BLaER1 treated with 17β-estradiol and CSF1 and Interleukin-3, amounts not matched to agents 10 nM and 100 nM (cell line): ENCODE measurements around the gene DOK6.
"Not testable (repeated sequence)": the region's sequence is repeated elsewhere in the genome, so short reads cannot be mapped to it uniquely, and the experiment has no call there.

ENCODE experiments used
- H3K27ac ChIP-seq, 11 experiments: shearing (Covaris generic); formaldehyde crosslinking; 2 replicates each; pipeline ENCODE4 v1.8.1; 2022
- H3K27me3 ChIP-seq, 11 experiments: shearing (Covaris generic); formaldehyde crosslinking; 2 replicates each; pipeline ENCODE4 v1.8.1; 2022
- H3K36me3 ChIP-seq, 11 experiments: shearing (Covaris generic); formaldehyde crosslinking; 2 replicates each; pipeline ENCODE4 v1.8.1; 2022
- H3K4me1 ChIP-seq, 10 experiments: shearing (Covaris generic); formaldehyde crosslinking; 2 replicates each; pipeline ENCODE4 v1.8.1; 2022
- H3K4me2 ChIP-seq, 11 experiments: shearing (Covaris generic); formaldehyde crosslinking; 2 replicates each; pipeline ENCODE4 v1.8.1; 2022
- H3K4me3 ChIP-seq, 10 experiments: shearing (Covaris generic); formaldehyde crosslinking; 2 replicates each; pipeline ENCODE4 v1.8.1; 2022
- H3K9ac ChIP-seq, 11 experiments: shearing (Covaris generic); formaldehyde crosslinking; 2 replicates each; pipeline ENCODE4 v1.8.1; 2022
- H3K9me3 ChIP-seq, 11 experiments: shearing (Covaris generic); formaldehyde crosslinking; replicated peaks in 1 of 11; 2 replicates each; pipeline ENCODE4 v1.8.1; 2022
- H4K20me1 ChIP-seq, 11 experiments: shearing (Covaris generic); formaldehyde crosslinking; 2 replicates each; pipeline ENCODE4 v1.8.1; 2022
- Cebpa-rat ChIP-seq, 11 experiments: shearing (Covaris generic); IDR thresholded peaks; 2 replicates each; pipeline ENCODE4 v1.8.1; 2022

Gene DOK6

DNA sequence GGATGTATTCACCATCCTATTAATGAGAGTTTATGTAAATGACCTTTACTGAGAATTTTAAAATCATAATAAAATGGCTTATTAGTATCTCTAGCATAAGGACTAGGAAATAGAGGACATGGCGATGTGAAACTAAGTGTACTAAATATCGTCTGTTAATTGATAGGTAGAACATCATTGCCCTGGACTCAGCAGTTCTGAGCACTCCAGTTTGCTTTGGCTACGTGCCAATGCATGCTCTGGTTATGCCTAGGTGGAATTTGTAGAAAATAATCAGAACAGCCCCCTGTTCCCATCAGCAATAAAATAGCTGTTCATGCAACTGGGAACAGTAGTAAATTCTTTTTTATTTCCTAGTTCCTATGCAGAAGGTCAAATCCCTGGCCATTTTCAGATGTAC is 247.8 kb downstream of the DOK6 start:
- Histone ChIP-seq H4K20me1 (no peaks in the 10 kb centered on the region), H3K4me3 (no peak overlapping the region), H3K27me3 (no peaks in the 10 kb centered on the region), H3K4me2 (no peak overlapping the region), H3K4me1 (no peaks in the 10 kb centered on the region), H3K36me3 (no peaks in the 10 kb centered on the region), H3K9me3 (no peaks in the 10 kb centered on the region), H3K9ac (no peak overlapping the region), H3K27ac (no peak overlapping the region)
- TF ChIP-seq Cebpa-rat (IDR thresholded peaks at IDR 0.05): no peak

DNA sequence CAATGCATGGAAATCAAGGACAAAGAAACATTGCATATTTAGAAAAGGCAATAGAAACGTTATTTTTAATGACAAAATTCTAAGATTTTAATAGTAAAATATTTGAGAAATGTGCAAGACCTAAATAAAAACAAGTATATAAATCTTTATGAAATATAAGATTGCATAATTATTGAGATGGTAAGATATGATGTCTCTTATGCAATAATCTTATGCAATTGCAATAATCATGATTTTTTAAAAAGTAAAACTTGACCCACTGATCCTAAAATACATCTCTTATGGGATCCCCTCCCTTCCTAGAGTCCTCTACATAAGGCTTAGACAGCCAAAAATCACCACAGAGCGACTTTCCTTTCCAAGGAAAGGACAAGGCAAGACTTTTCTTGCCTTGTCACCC is 249.0 kb downstream of the DOK6 start:
- no peaks in the 10 kb centered on the region for H3K27me3 ChIP-seq
- TF ChIP-seq Cebpa-rat (IDR thresholded peaks at IDR 0.05): no peak
- no peak overlapping the region for H3K27ac ChIP-seq
- no peaks in the 10 kb centered on the region for H3K9me3 ChIP-seq
- no peak overlapping the region for H3K4me3 ChIP-seq
- no peaks in the 10 kb centered on the region for H3K36me3 ChIP-seq
- H3K4me2 ChIP-seq: no peak overlapping the region
- H3K4me1 ChIP-seq: no peaks in the 10 kb centered on the region
- no peak overlapping the region for H3K9ac ChIP-seq
- no peaks in the 10 kb centered on the region for H4K20me1 ChIP-seq

DNA sequence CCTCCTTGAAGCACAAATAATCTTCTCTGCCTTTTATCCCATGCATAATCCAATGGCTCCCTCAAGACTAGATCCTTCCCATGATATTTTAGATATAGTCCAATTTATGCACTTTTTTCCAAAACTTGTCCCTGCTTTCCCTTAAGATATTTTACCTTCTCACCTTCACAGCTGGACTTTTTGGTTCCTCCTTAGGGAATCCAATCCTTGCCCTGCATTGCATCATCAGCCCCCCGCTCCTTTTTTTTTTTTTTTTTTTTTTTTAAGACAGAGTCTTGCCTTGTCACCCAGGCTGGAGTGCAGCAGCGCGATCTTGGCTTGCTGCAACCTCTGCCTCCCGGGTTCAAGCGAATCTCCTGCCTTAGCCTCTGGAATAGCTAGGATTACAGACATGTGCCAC is 250.6 kb downstream of the DOK6 start:
- Histone ChIP-seq H3K4me3 (no peak overlapping the region), H3K27ac (no peak overlapping the region), H3K4me1 (no peaks in the 10 kb centered on the region), H4K20me1 (no peaks in the 10 kb centered on the region), H3K9ac (no peak overlapping the region), H3K4me2 (no peak overlapping the region), H3K27me3 (no peaks in the 10 kb centered on the region), H3K36me3 (no peaks in the 10 kb centered on the region), H3K9me3 (no peaks in the 10 kb centered on the region)
- TF ChIP-seq Cebpa-rat (IDR thresholded peaks at IDR 0.05): no peak

DNA sequence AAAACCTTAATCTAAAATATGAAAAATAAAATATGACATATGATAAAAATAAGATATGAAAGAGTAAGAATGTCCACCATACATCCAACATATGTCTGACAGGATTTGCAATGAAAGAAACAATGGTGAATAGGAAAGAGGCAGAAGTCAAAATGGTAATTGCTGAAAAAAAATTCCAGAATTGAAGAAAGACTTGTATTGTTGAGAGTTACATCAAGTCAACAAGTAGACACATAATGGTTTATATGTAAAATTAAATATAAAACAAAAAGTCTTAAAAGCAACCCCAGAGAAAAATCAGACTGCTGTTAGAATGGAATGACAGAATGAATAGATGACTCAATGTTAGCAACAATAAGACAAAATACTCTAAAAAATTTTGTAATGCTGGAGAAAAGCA is 255.1 kb downstream of the DOK6 start:
- H3K27ac ChIP-seq: no peak overlapping the region
- no peaks in the 10 kb centered on the region for H3K36me3 ChIP-seq
- TF ChIP-seq Cebpa-rat (IDR thresholded peaks at IDR 0.05): no peak
- H3K4me1 ChIP-seq: no peaks in the 10 kb centered on the region
- H3K9ac ChIP-seq: no peak overlapping the region
- H3K4me2 ChIP-seq: no peak overlapping the region
- no peaks in the 10 kb centered on the region for H4K20me1 ChIP-seq
- no peaks in the 10 kb centered on the region for H3K27me3 ChIP-seq
- H3K4me3 ChIP-seq: no peak overlapping the region
- no peaks in the 10 kb centered on the region for H3K9me3 ChIP-seq

DNA sequence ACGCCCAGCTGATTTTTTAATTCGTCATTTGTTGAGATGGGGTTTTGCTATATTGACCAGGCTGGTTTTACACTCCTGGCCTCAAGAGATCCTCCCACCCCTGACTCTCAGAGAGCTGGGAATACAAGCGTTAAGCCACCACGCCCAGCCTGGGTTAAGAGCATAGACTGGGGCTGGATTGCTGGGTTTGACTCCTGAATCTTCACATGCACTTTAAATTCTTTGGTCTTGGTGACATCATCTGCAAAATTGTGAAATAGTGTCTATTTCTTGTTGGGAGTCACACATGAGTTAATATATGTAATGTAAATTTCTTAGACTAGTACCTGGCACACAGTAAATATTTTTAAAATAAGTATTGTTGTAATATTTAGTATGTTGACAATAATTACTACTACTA is 257.4 kb downstream of the DOK6 start:
- H3K9ac ChIP-seq: no peak overlapping the region
- H3K4me2 ChIP-seq: no peak overlapping the region
- no peak overlapping the region for H3K4me3 ChIP-seq
- H3K36me3 ChIP-seq: no peaks in the 10 kb centered on the region
- no peak for TF ChIP-seq Cebpa-rat (IDR thresholded peaks at IDR 0.05)
- no peaks in the 10 kb centered on the region for H3K27me3 ChIP-seq
- no peaks in the 10 kb centered on the region for H4K20me1 ChIP-seq
- no peaks in the 10 kb centered on the region for H3K9me3 ChIP-seq
- H3K27ac ChIP-seq: no peak overlapping the region
- no peaks in the 10 kb centered on the region for H3K4me1 ChIP-seq

DNA sequence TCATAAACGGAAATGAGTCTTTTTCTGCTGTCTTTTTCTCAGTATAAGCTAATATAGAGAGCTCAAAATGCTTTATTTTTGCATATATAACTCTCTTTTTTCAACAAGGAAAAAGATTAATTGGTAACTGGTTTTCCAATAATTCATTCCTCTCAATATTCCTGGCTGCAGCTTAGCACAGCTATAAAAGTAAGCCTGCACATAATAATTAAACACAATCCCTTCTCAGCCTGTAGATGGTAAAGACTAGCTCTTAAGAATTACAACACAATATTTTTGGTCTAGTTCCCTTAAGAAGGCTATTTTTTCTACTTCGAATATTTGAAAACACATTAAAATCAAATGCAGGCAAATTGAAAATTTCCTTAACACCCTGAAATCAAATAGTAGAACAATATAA is 258.0 kb downstream of the DOK6 start:
- H3K36me3 ChIP-seq: no peaks in the 10 kb centered on the region
- no peak overlapping the region for H3K4me2 ChIP-seq
- H3K4me3 ChIP-seq: no peak overlapping the region
- no peak for TF ChIP-seq Cebpa-rat (IDR thresholded peaks at IDR 0.05)
- H3K9me3 ChIP-seq: no peaks in the 10 kb centered on the region
- H3K27ac ChIP-seq: no peak overlapping the region
- H3K4me1 ChIP-seq: no peaks in the 10 kb centered on the region
- H4K20me1 ChIP-seq: no peaks in the 10 kb centered on the region
- H3K9ac ChIP-seq: no peak overlapping the region
- no peaks in the 10 kb centered on the region for H3K27me3 ChIP-seq

DNA sequence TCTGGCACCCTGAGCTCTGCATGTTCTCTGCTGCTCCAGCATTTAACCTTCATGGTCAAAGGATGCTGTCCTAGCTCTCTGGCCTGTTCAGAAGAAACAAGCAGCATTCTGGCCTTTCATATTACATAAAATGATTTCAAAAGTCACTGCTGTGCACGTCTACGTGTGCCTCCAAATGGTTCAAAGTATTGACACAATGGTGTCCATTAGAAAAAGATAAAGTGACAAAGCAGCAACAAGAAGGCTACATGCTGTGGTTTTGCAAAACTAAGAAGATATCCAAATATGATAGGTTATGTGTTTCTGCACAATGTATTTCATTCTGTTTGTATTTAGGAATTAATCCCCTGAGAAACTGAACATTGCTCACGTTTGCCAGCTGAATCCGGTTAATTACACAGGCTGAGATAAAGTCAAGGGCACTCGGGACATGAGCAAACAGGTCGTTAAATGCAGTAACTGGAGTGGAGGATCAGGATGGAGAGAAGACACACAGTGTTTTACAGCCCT is 258.5 kb downstream of the DOK6 start:
- Histone ChIP-seq H3K9me3 (no peaks in the 10 kb centered on the region), H3K27me3 (no peaks in the 10 kb centered on the region), H3K36me3 (no peaks in the 10 kb centered on the region), H3K4me1 (no peaks in the 10 kb centered on the region), H3K4me2 (no peak overlapping the region), H4K20me1 (no peaks in the 10 kb centered on the region), H3K9ac (no peak overlapping the region), H3K4me3 (no peak overlapping the region), H3K27ac (no peak overlapping the region)
- no peak for TF ChIP-seq Cebpa-rat (IDR thresholded peaks at IDR 0.05)

DNA sequence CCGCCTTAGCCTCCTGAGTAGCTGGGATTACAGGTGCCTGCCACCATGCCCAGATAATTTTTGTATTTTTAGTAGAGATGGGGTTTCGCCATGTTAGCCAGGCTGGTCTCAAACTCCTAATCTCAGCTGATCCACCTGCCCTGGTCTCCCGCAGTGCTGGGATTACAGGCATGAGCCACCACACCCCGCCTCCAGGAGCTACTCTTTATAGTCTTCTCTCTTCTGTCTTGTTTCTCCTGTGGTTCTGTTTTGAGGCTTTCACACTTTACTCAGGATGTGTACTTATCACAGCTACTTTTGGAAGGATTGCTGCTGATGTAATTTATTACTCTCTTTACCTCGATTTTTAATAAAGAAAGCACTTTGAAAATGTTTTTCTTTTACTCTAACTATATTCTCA is 261.4 kb downstream of the DOK6 start:
- H3K27me3 ChIP-seq, H3K27ac ChIP-seq, H3K9ac ChIP-seq, H3K9me3 ChIP-seq, H3K36me3 ChIP-seq, H3K4me2 ChIP-seq, H3K4me1 ChIP-seq, H3K4me3 ChIP-seq, H4K20me1 ChIP-seq: not testable (repeated sequence)

DNA sequence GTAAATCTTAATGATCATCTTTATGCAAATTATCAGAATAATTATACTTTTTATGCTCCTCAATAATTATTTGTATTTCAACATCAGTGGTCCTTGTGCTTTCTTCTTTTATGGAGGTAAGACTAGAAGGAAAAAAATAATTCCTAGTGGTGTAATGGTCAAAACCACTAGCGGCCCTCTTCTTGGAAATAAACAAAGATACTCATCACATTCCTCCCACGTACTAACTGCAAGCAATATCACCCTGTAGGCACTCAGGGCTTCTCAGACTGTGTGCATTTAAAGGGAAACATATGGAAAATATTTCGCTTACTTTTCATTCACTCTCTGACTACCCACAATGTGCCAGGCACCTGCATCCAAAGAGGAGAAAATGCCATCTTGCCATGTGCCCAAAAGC is 263.7 kb downstream of the DOK6 start:
- no peaks in the 10 kb centered on the region for H3K36me3 ChIP-seq
- H4K20me1 ChIP-seq: no peaks in the 10 kb centered on the region
- no peak for TF ChIP-seq Cebpa-rat (IDR thresholded peaks at IDR 0.05)
- no peak overlapping the region for H3K4me2 ChIP-seq
- no peaks in the 10 kb centered on the region for H3K27me3 ChIP-seq
- H3K27ac ChIP-seq: no peak overlapping the region
- no peak overlapping the region for H3K9ac ChIP-seq
- H3K4me3 ChIP-seq: no peak overlapping the region
- no peaks in the 10 kb centered on the region for H3K4me1 ChIP-seq
- no peaks in the 10 kb centered on the region for H3K9me3 ChIP-seq

DNA sequence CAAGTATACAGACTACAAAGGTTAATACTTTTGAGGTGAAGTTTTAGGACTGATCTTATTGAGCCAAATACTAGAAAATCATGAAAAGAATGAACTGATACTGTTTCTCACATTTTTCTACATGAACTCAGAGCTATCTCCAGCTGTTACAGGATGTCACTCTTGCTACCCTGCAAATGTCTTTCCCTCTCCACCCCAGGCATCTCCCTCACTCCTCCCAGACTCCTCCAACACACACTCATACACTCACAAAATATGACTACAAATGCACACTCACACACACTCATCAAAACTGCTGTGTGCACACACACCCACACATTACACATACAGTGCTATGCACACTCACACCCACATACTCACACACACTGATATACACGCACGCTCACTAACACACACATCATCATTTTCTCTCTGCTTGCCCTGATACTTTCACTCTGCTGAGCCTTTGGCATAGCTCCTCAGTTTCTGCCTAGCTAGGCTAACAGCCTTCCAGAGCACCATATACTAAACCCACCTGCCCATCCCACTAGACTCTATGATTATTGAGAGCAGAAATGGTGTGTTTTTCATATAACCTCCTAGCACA is 273.7 kb downstream of the DOK6 start:
- Histone ChIP-seq H3K4me2 (no peak overlapping the region), H3K9ac (no peak overlapping the region), H3K4me1 (no peaks in the 10 kb centered on the region)

More for the DNA sequence above, 273.7 kb downstream of the DOK6 start:
- Histone ChIP-seq H4K20me1 (no peaks in the 10 kb centered on the region), H3K27me3 (no peaks in the 10 kb centered on the region), H3K36me3 (no peaks in the 10 kb centered on the region), H3K27ac (no peak overlapping the region), H3K4me3 (no peak overlapping the region), H3K9me3 (no peaks in the 10 kb centered on the region)
- no peak for TF ChIP-seq Cebpa-rat (IDR thresholded peaks at IDR 0.05)
